HG02763 (cell line): ENCODE measurements around the gene NRIP1.
"Not testable (repeated sequence)": the region's sequence is repeated elsewhere in the genome, so short reads cannot be mapped to it uniquely, and the experiment has no call there.

ENCODE experiments used
- ATAC-seq: cut with Tn5 transposase; IDR thresholded peaks from one replicate; pipeline ENCODE4 v1.9.1; 2021; ENCODE audit warnings: mild to moderate bottlenecking, moderate library complexity; ENCODE audit not compliant: unreplicated experiment

Gene NRIP1

DNA sequence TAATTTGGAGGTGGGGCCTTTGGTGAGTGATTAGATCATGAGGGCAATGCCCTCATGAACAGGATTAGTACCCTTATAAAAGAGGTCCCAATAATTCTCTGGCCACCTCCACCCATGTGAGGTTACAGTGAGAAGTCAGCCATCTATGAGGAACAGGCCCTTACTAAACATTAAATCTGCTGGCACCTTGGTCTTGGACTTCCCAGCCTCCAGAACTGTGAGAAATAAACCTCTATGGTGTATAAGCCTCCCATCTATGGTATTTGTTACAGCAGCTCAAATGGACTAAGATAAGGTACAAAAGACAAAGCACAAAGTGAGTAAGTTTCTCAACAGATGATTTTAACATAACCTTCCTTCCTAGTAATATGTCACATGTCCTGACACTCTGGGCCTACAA, 22.3 kb downstream of the NRIP1 start:
- ATAC-seq: no peak

DNA sequence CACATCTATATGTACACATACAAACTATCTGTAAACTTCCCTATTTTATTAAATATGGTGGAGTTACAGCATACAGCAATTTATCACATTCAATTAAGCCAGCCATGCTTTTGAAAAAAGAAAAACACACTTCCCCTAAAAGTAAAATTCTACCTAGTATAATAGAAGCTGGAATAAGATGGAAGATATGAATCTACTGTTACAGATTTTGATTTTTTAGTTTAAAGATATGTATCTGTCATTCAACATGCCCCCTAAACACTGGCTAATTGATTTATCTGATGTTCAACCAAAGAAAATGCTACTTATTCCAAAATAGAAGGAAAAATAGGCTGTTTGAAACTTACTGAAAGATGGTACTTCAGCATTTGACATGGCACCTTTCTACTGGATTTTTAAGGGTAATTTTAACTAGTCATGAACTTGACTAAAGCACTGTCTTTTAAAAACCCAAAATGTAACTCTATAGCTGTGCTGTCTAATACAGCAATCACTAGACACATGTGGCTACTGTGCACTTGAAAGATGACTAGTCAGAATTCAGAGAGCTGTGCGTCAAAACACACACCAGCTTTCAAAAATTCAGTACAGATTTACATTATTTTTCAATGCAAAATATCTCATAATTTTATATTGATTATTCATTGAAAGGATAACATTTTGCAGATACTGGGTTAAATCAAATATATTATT, 25.0 kb downstream of the NRIP1 start:
- ATAC-seq: no peak

GRCh38 chr21:15037900-15038293, 26.9 kb downstream of the NRIP1 start:
- ATAC-seq: no peak

DNA sequence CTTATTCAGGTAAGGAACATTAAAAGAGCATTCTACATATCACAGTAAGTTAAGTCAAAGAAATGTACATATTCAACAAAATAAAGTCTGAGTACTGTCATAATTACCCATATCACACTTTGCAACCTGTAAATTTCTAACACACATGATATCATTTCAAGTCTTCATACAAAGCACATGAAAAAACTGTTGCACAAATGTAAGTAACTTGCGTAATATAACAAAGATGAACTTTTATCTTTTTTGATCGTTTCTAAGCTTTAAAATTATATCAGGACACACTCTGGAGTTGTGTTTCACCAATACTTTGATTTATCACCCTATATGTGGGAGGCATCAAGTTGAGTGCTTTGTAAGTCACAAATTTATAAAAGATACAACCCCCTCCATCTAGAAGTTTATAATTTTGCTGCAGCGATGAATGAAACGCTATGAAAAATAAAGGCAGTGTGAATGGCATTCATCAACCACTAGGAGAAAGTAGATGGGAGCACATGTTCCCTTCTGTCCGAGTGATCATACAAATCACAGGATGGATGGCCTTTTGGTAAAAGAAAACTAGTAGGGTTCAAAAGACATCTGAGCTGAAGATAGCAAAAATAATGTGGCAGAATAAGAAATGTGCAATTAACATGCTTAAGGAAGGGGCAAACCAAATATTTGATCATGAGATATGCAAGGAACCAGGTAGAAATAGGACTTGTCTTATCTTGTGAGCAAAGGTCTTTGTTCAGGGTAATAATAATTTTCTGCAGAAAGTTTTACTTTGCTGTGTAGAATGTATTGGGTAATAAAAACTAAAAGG, 27.5 kb downstream of the NRIP1 start:
- no peak for ATAC-seq

- ATAC-seq: no peak
Observed at GRCh38 chr21:15036189-15036588, 28.6 kb downstream of the NRIP1 start.

DNA sequence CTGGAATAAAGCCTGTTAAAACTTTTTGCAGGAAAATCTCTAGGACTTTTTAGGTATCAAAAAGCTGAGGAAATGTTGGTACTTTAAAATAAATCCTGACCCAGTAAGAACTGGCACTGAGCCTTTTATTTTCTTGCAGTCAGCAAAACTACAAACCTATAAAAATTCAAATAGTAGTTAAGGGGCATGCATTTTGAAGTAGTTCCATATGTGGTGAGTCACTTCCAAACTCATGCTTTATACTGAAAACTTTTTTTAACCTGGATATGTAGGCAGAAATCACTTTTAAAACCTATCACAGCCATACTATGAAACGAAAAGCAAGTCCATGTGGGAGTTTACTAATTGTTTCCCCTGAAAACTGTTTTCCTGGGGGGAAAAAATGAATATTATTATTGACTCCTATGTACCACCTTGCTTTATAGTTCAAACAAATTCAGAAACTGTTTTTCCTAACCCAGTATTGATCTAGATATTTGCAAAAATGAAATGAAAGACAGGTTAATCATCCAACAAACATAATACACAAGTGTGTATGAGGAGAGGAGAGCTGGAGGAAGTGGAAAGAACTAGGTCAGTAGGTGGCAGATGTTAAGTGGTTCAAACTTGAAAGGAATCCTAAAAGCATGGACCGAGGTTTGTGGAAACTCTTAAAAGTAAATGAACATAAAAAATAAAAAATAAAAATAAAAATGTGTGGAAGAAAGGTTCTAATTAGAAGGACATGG, 30.5 kb downstream of the NRIP1 start:
- no peak for ATAC-seq

DNA sequence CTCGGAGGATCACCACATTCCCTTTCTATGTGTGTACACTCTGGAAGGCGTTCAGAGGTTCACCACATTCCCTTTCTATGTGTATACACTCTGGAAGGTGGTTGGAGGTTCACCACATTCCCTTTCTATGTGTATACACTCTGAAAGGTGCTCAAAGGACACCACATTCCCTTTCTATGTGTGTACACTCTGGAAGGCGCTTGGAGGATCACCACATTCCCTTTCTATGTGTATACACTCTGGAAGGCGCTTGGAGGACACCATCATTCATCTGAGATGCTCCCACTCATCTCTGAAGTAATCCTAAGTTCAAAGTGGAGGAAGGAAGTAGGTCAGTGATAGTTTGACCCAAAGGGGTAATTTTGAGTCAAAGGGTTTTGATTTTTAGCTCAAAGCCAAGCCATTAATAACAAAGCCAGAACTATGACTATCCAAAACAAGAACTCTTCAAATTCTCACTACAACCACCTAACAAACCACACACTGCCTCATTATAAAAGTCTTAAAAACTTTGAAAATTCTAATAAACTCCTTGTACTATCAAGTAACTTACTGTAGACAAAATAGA, 32.9 kb downstream of the NRIP1 start:
- ATAC-seq: no peak

GRCh38 chr21:15031362-15031761, 33.4 kb downstream of the NRIP1 start:
- ATAC-seq: not testable (repeated sequence)

GRCh38 chr21:15030861-15031260, 33.9 kb downstream of the NRIP1 start:
- ATAC-seq: not testable (repeated sequence)

DNA sequence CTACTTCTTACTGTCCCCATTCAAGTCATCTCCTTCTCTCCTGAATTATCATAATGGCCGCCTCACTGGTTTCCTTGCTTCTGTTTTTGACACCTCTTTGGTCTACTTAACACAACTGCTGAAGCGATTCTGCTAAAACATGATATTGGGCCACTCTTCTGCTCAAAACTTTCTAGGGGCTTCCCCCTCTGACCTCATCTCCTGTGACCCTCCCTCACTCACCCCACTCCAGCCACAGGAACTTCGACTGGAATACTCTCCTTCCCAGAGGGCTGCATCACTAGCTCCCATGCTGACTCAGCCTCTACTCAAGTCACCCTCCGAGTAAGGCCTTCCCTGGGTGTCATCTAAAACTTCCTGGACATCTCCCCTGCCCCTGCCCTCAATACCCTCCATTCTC, 35.7 kb downstream of the NRIP1 start:
- ATAC-seq: no peak

DNA sequence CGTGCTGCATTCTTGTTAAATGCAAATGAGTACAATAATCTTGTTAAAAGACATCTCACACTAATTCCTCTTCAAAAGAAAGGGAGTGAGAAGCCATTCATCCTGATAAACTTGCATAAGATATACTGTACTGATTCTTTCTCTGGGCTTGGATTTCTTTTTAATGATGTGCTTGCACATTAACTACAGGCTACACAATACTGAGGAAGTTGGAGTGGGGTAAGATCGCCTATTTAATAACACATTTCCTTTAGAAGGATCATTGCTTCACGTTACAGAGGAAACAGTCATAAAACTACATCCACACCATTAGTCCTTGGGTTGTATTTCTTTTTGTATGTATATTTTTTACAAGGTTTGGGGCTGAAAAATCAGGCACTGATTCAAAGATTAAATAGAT, 36.6 kb downstream of the NRIP1 start:
- ATAC-seq: no peak

DNA sequence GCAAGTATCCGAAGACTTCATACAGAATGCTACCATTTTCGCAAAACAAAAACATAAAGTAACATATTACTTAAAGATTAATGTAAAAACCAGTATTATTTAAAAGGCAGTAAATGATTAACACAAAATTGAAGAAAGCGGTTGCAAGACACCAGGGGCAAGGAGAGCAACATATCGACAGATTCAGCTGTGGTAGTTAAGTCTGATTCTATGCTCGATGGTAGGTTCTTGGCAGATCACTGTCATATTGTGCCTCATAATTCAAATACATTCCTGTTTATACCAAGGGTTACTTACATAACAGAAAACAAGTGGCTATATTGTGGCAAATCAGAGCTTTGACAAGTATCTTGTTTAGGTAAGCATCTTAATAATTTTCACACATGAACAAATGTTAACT, 37.7 kb downstream of the NRIP1 start:
- ATAC-seq: no peak

- no peak for ATAC-seq
Observed at GRCh38 chr21:15026370-15026769, 38.4 kb downstream of the NRIP1 start.

GRCh38 chr21:15023776-15024175, 41.0 kb downstream of the NRIP1 start:
- no peak for ATAC-seq

DNA sequence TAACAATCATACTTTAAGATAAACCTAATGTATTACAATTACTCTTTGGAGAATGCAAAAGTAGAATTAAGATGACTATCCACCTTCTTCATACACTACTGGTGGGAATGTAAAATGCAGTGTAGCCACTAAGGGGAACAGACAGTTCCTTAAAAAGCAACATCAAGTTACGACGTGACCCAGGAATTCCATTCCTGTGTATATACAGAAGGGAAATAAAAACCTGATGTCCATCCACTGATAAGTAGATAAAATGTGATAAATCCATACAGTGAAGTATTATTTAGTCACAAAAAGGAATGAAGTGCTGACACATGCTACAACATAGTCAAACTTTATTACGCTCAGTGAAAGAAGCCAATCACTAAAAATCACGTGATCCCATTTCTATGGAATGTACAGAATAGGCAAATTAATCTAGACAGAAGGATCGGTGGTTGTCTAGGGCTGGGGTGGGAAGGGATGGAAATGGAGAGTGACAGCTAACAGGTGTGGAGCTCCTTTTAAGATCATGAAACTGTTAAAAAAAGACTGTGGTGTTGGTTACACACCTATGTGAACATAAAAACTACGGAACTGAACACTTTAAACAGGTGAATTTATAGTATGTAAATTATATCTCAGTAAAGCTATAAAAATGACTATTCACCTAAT, 42.1 kb downstream of the NRIP1 start:
- ATAC-seq: no peak

- no peak for ATAC-seq
Observed at GRCh38 chr21:15020797-15021196, 44.0 kb downstream of the NRIP1 start.

- no peak for ATAC-seq
Observed at GRCh38 chr21:15018382-15018781, 46.4 kb downstream of the NRIP1 start.

DNA sequence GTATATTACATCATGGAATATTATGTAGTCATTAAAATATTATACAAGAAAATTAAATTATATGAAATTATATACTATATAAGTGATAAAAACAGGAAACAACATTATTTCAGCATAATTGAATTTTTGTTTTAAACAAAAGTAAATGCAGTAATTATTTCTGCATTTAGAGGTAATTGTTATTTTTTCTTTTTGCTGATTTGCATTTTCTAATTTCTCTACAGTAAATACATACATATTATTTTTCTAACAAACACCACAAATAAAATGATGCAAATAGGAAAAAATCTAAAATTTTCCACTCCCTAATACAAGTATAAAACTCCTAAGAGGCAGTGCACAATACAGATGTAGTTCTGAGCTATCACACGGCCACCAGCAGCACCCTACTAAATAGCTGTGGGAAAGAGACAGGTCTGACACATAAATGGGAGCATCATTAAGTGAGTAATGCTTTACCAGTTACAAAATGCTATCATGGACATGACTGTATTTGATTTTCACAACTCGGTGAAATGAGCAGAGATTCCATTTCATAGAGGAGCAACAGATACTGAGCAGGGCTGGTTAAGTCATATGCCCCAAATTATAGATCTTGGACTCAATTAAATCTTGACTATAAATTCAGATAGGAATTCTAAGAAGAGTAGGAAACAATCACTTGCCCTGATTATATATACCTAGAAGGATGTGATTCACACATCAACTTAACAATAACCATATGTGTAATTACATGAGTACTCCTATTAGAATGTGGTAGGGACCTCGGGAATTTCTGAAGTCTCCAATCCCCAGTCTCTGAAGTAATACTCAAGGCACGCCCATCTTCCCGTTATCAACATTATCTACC, 49.0 kb downstream of the NRIP1 start:
- no peak for ATAC-seq

GRCh38 chr21:15014221-15014620, 50.6 kb downstream of the NRIP1 start:
- ATAC-seq: no peak

DNA sequence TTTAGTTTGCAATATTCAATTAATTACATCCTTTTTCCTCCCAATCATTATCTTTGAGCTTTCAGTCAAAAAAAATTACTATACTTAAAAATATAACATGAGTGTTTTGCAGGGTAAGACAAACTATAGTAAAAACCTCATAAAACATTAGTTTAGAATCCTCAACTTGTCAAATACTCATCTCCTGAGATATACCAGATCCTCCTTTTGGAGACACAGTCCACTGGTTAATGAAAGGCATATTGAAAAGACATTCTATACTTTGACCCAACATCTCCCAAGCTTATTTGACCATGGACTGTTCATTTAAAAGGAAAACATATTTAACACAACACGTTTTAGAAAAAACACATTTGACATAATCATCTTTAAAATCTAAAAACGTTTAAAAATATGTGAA, 52.8 kb downstream of the NRIP1 start:
- ATAC-seq: no peak
